Panc1 (cell line): ENCODE results near the gene MAGI2. TPM values are rescaled to one million over a fixed set of nuclear protein-coding genes. Genes with fewer than 3 reads are reported as not detected.

Experiments used
- ATAC-seq: fragments of 200-7000 bp; cut with Tn5 transposase; 2 replicates; pipeline ENCODE4 v1.9.1; 2020; ENCODE audit warnings: mild to moderate bottlenecking, moderate library complexity
- BruUV-seq: library from RNA; stranded (reverse); fragments of 400-500 nt; replicated peaks from 2 replicates; lab custom pipeline; 2021; lab: Mats Ljungman, UMichigan
- CTCF ChIA-PET: fragments of 300-600 bp; sonication (Branson Sonifier 250); formaldehyde crosslinking; loops from one replicate; lab custom pipeline; 2022; ENCODE audit warnings: antibody characterized with exemption; lab: Charles Lee
- POLR2A ChIA-PET: fragments of 300-600 bp; sonication (Branson Sonifier 250); formaldehyde crosslinking; loops from one replicate; lab custom pipeline; 2022; ENCODE audit warnings: antibody characterized with exemption; lab: Charles Lee
- DNase-seq: peaks from one replicate; pipeline ENCODE4 v3.0.0-alpha.2; 2010; ENCODE audit warnings: low read depth, low spot score
- H3K27ac ChIP-seq: 2 replicates; pipeline ENCODE4 v1.5.1; 2011; ENCODE audit warnings: mild to moderate bottlenecking, low read length, inconsistent platforms
- H3K27me3 ChIP-seq: fragments of 200-500 bp; sonication (Bioruptor generic); 2 replicates; pipeline ENCODE4 v1.6.0; 2014; ENCODE audit warnings: low read length, inconsistent platforms; ENCODE audit not compliant: control insufficient read depth, insufficient read depth
- H3K36me3 ChIP-seq: fragments of 200-500 bp; sonication (Bioruptor generic); 2 replicates; pipeline ENCODE4 v1.5.1; 2014; ENCODE audit warnings: inconsistent platforms, mild to moderate bottlenecking, low read length, moderate library complexity; ENCODE audit not compliant: control insufficient read depth, insufficient read depth
- H3K4me1 ChIP-seq: 2 replicates; pipeline ENCODE4 v1.5.1; 2011; ENCODE audit warnings: inconsistent platforms, mild to moderate bottlenecking, low read length, moderate library complexity; ENCODE audit not compliant: control insufficient read depth, insufficient read depth
- H3K4me3 ChIP-seq, 2 experiments: 2 replicates each; pipeline ENCODE4 v1.5.1; 2011 to 2012; ENCODE audit warnings: low read depth in 2 of 2, low read length in 2 of 2, mild to moderate bottlenecking in 2 of 2, inconsistent platforms in 1 of 2, moderate library complexity in 1 of 2
- H3K9me3 ChIP-seq: fragments of 200-500 bp; sonication (Bioruptor generic); 2 replicates; pipeline ENCODE4 v1.5.1; 2014; ENCODE audit warnings: low read depth, mild to moderate bottlenecking, inconsistent platforms, low read length, moderate library complexity; ENCODE audit not compliant: control insufficient read depth, insufficient read depth
- CTCF ChIP-seq: fragments of 450-650 bp; IDR thresholded peaks from 2 replicates; pipeline ENCODE4 v1.5.1; 2017; ENCODE audit warnings: mild to moderate bottlenecking
- POLR2AphosphoS5 ChIP-seq: IDR thresholded peaks from 2 replicates; pipeline ENCODE4 v1.6.1; 2012; ENCODE audit warnings: mild to moderate bottlenecking, low read depth, low read length, moderate library complexity
- REST ChIP-seq, 2 experiments: IDR thresholded peaks; 2 replicates each; pipeline ENCODE4 v1.6.1; 2011 to 2012; ENCODE audit warnings: low read depth in 2 of 2, control low read depth in 1 of 2, low read length in 1 of 2, mild to moderate bottlenecking in 1 of 2, moderate library complexity in 1 of 2; ENCODE audit not compliant: insufficient read depth in 1 of 2
- SIN3A ChIP-seq: IDR thresholded peaks from 2 replicates; pipeline ENCODE4 v1.6.1; 2012; ENCODE audit warnings: low read depth, mild to moderate bottlenecking, low read length, moderate library complexity, borderline replicate concordance; ENCODE audit not compliant: insufficient read depth
- TCF7L2 ChIP-seq: IDR thresholded peaks from 2 replicates; pipeline ENCODE4 v1.6.1; 2011; ENCODE audit warnings: mild to moderate bottlenecking, low read depth, low read length, inconsistent platforms
- in situ Hi-C: cut with HindIII; loops from 2 replicates; pipeline ENCODE4 v1.10.0; 2016; ENCODE audit warnings: low sequenced_read_pairs, low pct_unique_long_range_greater_than_20kb
- intact Hi-C: fragments of 100-400 bp; cut with micrococcal nuclease; formaldehyde crosslinking; loops from one replicate; pipeline ENCODE4 v1.10.0; 2022; ENCODE audit not compliant: unreplicated experiment
- total RNA-seq: library from RNA; stranded (reverse); gene quantifications from one replicate; pipeline ENCODE4 v1.2.1, GENCODE V29; 2021; ENCODE audit not compliant: unreplicated experiment

MAGI2 gene
- total RNA-seq, 1 experiment from 2014 or later: 5.4 TPM

GRCh38 chr7:78473021-78473420 lies 980.4 kb downstream of the MAGI2 start:
- no peaks in the 10 kb centered on the region for H3K4me1 ChIP-seq
- BruUV-seq: no TSS peak
- in situ Hi-C loops: no loop called here
- CTCF ChIA-PET: interaction anchor here (0.6 kb wide), 1 partner anchor 171 kb away, joined by 3 read pairs; no protein-coding TSS in a partner anchor
- H3K9me3 ChIP-seq: no peaks in the 10 kb centered on the region
- no peak overlapping the region for H3K27ac ChIP-seq
- H3K36me3 ChIP-seq: no peaks in the 10 kb centered on the region
- H3K4me3 ChIP-seq: no peak overlapping the region
- ATAC-seq (no peak), DNase-seq (no peak)
- TF ChIP-seq REST (IDR thresholded peaks at IDR 0.05; ENCODE audit: insufficient read depth in 1 of 2, low read depth in 2 of 2, low read length in 1 of 2): no peak
- TF ChIP-seq TCF7L2: no peak
- TF ChIP-seq SIN3A: no peak
- no peak for TF ChIP-seq CTCF
- no peak for TF ChIP-seq POLR2AphosphoS5
- POLR2A ChIA-PET: no interaction called here
- H3K27me3 ChIP-seq: peaks cover 2% of the 10 kb centered on the region; the same call in 1 of the 2 replicates
- intact Hi-C loops: no loop called here

- no peaks in the 10 kb centered on the region for H3K9me3 ChIP-seq
- no TSS peak for BruUV-seq
- TF ChIP-seq POLR2AphosphoS5 (no peak), CTCF (no peak), REST (IDR thresholded peaks at IDR 0.05; ENCODE audit: insufficient read depth in 1 of 2, low read depth in 2 of 2, low read length in 1 of 2) (no peak), TCF7L2 (no peak), SIN3A (no peak)
- H3K36me3 ChIP-seq: no peaks in the 10 kb centered on the region
- peaks cover 2% of the 10 kb centered on the region; the same call in 1 of the 2 replicates for H3K27me3 ChIP-seq
- ChIA-PET POLR2A (no interaction called here), CTCF (interaction anchor here (0.6 kb wide), 1 partner anchor 171 kb away, joined by 3 read pairs; no protein-coding TSS in a partner anchor)
- intact Hi-C loops: no loop called here
- H3K4me3 ChIP-seq: no peak overlapping the region
- no peaks in the 10 kb centered on the region for H3K4me1 ChIP-seq
- DNase-seq (no peak), ATAC-seq (no peak)
- no peak overlapping the region for H3K27ac ChIP-seq
- in situ Hi-C loops: no loop called here
Measured at GRCh38 chr7:78472519-78472918, 980.9 kb downstream of the MAGI2 start.
